ENCODE measurements around the gene PREX1.

The PREX1 gene

GRCh38 chr20:48708630-48709029 is 119.2 kb downstream of the PREX1 start:
- Mint-ChIP-seq H3K9me3 (no peaks in the 10 kb centered on the region), H3K4me3 (no peak overlapping the region), H3K36me3 (ENCODE audit: low read depth) (peaks cover 49% of the 10 kb centered on the region), H3K27me3 (no peaks in the 10 kb centered on the region), H3K27ac (peak overlapping the region; percentile 38), H3K4me1 (ENCODE audit: low read depth) (peaks cover 66% of the 10 kb centered on the region)

GRCh38 chr20:48708116-48708515 is 119.7 kb downstream of the PREX1 start:
- H3K36me3 Mint-ChIP-seq (ENCODE audit: low read depth), result peaks cover 51% of the 10 kb centered on the region
- H3K9me3 Mint-ChIP-seq, result no peaks in the 10 kb centered on the region
- peaks cover 69% of the 10 kb centered on the region for H3K4me1 Mint-ChIP-seq (ENCODE audit: low read depth)
- H3K4me3 Mint-ChIP-seq, result no peak overlapping the region
- H3K27me3 Mint-ChIP-seq, result no peaks in the 10 kb centered on the region
- H3K27ac Mint-ChIP-seq, result peak overlapping the region; percentile 38

- peaks cover 46% of the 10 kb centered on the region for H3K36me3 Mint-ChIP-seq (ENCODE audit: low read depth)
- no peaks in the 10 kb centered on the region for H3K27me3 Mint-ChIP-seq
- H3K4me1 Mint-ChIP-seq (ENCODE audit: low read depth), result peaks cover 61% of the 10 kb centered on the region
- no peaks in the 10 kb centered on the region for H3K9me3 Mint-ChIP-seq
- H3K4me3 Mint-ChIP-seq, result no peak overlapping the region
- H3K27ac Mint-ChIP-seq, result peak overlapping the region; percentile 61
Measured at GRCh38 chr20:48706710-48707365, 121.0 kb downstream of the PREX1 start.

GRCh38 chr20:48706116-48706656 is 121.6 kb downstream of the PREX1 start:
- Mint-ChIP-seq H3K4me1 (ENCODE audit: low read depth) (peaks cover 64% of the 10 kb centered on the region), H3K36me3 (ENCODE audit: low read depth) (peaks cover 52% of the 10 kb centered on the region), H3K9me3 (no peaks in the 10 kb centered on the region), H3K4me3 (no peak overlapping the region), H3K27me3 (no peaks in the 10 kb centered on the region), H3K27ac (peak overlapping the region; percentile 57)

- Mint-ChIP-seq H3K9me3 (no peaks in the 10 kb centered on the region), H3K36me3 (ENCODE audit: low read depth) (peaks cover 59% of the 10 kb centered on the region), H3K4me3 (no peak overlapping the region), H3K27me3 (no peaks in the 10 kb centered on the region), H3K4me1 (ENCODE audit: low read depth) (peaks cover 60% of the 10 kb centered on the region), H3K27ac (peak overlapping the region; percentile 57)
Measured at GRCh38 chr20:48705240-48706115, 122.3 kb downstream of the PREX1 start.

- Mint-ChIP-seq H3K27me3 (no peaks in the 10 kb centered on the region), H3K36me3 (ENCODE audit: low read depth) (peaks cover 65% of the 10 kb centered on the region), H3K4me3 (no peak overlapping the region), H3K9me3 (no peaks in the 10 kb centered on the region), H3K4me1 (ENCODE audit: low read depth) (peaks cover 60% of the 10 kb centered on the region), H3K27ac (peak overlapping the region; percentile 57)
Measured at GRCh38 chr20:48704761-48705160, 123.0 kb downstream of the PREX1 start.

- Mint-ChIP-seq H3K9me3 (no peaks in the 10 kb centered on the region), H3K27me3 (no peaks in the 10 kb centered on the region), H3K27ac (no peak overlapping the region), H3K36me3 (ENCODE audit: low read depth) (peaks cover 76% of the 10 kb centered on the region), H3K4me3 (no peak overlapping the region), H3K4me1 (ENCODE audit: low read depth) (peaks cover 64% of the 10 kb centered on the region)
Measured at GRCh38 chr20:48703511-48704219, 124.1 kb downstream of the PREX1 start.

- Mint-ChIP-seq H3K27ac (no peak overlapping the region), H3K27me3 (no peaks in the 10 kb centered on the region), H3K4me1 (ENCODE audit: low read depth) (peaks cover 64% of the 10 kb centered on the region), H3K4me3 (no peak overlapping the region), H3K9me3 (no peaks in the 10 kb centered on the region), H3K36me3 (ENCODE audit: low read depth) (peaks cover 76% of the 10 kb centered on the region)
Measured at GRCh38 chr20:48703107-48703506, 124.7 kb downstream of the PREX1 start.

GRCh38 chr20:48702455-48702913 is 125.3 kb downstream of the PREX1 start:
- Mint-ChIP-seq H3K4me3 (no peak overlapping the region), H3K36me3 (ENCODE audit: low read depth) (peaks cover 78% of the 10 kb centered on the region), H3K9me3 (no peaks in the 10 kb centered on the region), H3K27me3 (no peaks in the 10 kb centered on the region), H3K4me1 (ENCODE audit: low read depth) (peaks cover 66% of the 10 kb centered on the region), H3K27ac (no peak overlapping the region)

GRCh38 chr20:48701702-48702101 is 126.1 kb downstream of the PREX1 start:
- Mint-ChIP-seq H3K9me3 (no peaks in the 10 kb centered on the region), H3K4me3 (no peak overlapping the region), H3K36me3 (ENCODE audit: low read depth) (peaks cover 74% of the 10 kb centered on the region)

GRCh38 chr20:48698507-48699267 is 129.1 kb downstream of the PREX1 start:
- no peaks in the 10 kb centered on the region for H3K9me3 Mint-ChIP-seq
- no peaks in the 10 kb centered on the region for H3K27me3 Mint-ChIP-seq
- peak overlapping the region; percentile 38 for H3K27ac Mint-ChIP-seq
- peaks cover 36% of the 10 kb centered on the region for H3K4me1 Mint-ChIP-seq (ENCODE audit: low read depth)
- no peak overlapping the region for H3K4me3 Mint-ChIP-seq
- H3K36me3 Mint-ChIP-seq (ENCODE audit: low read depth), result peaks cover 74% of the 10 kb centered on the region

More at GRCh38 chr20:48701702-48702101, 126.1 kb downstream of the PREX1 start:
- Mint-ChIP-seq H3K27ac (peak overlapping the region; percentile 49), H3K27me3 (no peaks in the 10 kb centered on the region), H3K4me1 (ENCODE audit: low read depth) (peaks cover 59% of the 10 kb centered on the region)

GRCh38 chr20:48697845-48698491 is 129.8 kb downstream of the PREX1 start:
- H3K4me1 Mint-ChIP-seq (ENCODE audit: low read depth), result peaks cover 33% of the 10 kb centered on the region
- H3K36me3 Mint-ChIP-seq (ENCODE audit: low read depth), result peaks cover 70% of the 10 kb centered on the region
- peak overlapping the region; percentile 45 for H3K27ac Mint-ChIP-seq
- H3K9me3 Mint-ChIP-seq, result no peaks in the 10 kb centered on the region
- no peak overlapping the region for H3K4me3 Mint-ChIP-seq
- H3K27me3 Mint-ChIP-seq, result no peaks in the 10 kb centered on the region

- Mint-ChIP-seq H3K4me1 (ENCODE audit: low read depth) (peaks cover 29% of the 10 kb centered on the region), H3K36me3 (ENCODE audit: low read depth) (peaks cover 71% of the 10 kb centered on the region), H3K9me3 (no peaks in the 10 kb centered on the region)
Measured at GRCh38 chr20:48696671-48697070, 131.1 kb downstream of the PREX1 start.

GRCh38 chr20:48695738-48696137 is 132.1 kb downstream of the PREX1 start:
- Mint-ChIP-seq H3K27ac (no peak overlapping the region), H3K27me3 (no peaks in the 10 kb centered on the region), H3K4me3 (no peak overlapping the region), H3K4me1 (ENCODE audit: low read depth) (peaks cover 26% of the 10 kb centered on the region), H3K9me3 (no peaks in the 10 kb centered on the region), H3K36me3 (ENCODE audit: low read depth) (peaks cover 71% of the 10 kb centered on the region)

More at GRCh38 chr20:48696671-48697070, 131.1 kb downstream of the PREX1 start:
- no peak overlapping the region for H3K27ac Mint-ChIP-seq
- no peaks in the 10 kb centered on the region for H3K27me3 Mint-ChIP-seq
- no peak overlapping the region for H3K4me3 Mint-ChIP-seq

Measured in stimulated activated naive CD8-positive, alpha-beta T cell treated with anti-CD3 and anti-CD28 coated beads, Interleukin-15, Interleukin-2, amounts not matched to agents 100 ng/mL and 50 ng/mL, for 24 hours (primary cell).